ENCODE data around the gene UBE3C.
A peak's percentile ranks its signal among the peaks of the same experiment; 100 is the strongest.
"Not testable (repeated sequence)": the region's sequence is repeated elsewhere in the genome, so short reads cannot be mapped to it uniquely, and the experiment has no call there.

Gene UBE3C

GRCh38 chr7:157138424-157139110 is at the start of gene UBE3C:
Gene UBE3C (plus strand): TSS chr7:157138926. CDS start chr7:157139273, 347 bp downstream.
- DNase-seq: peak; percentile 96

GRCh38 chr7:157089100-157089610 is 49.6 kb upstream of the UBE3C start:
- DNase-seq: no peak

- no peak for DNase-seq
These were observed 48.1 kb upstream of the UBE3C start for GRCh38 chr7:157090485-157091165.

GRCh38 chr7:157096286-157097055 is 42.3 kb upstream of the UBE3C start:
- DNase-seq: no peak

- no peak for DNase-seq
These were observed 41.7 kb upstream of the UBE3C start for GRCh38 chr7:157097056-157097329.

GRCh38 chr7:157097569-157097968 is 41.2 kb upstream of the UBE3C start:
- no peak for DNase-seq

GRCh38 chr7:157100005-157100404 is 38.7 kb upstream of the UBE3C start:
- DNase-seq: not testable (repeated sequence)

GRCh38 chr7:157103641-157104040 is 35.1 kb upstream of the UBE3C start:
- not testable (repeated sequence) for DNase-seq

GRCh38 chr7:157111311-157111710 is 27.4 kb upstream of the UBE3C start:
- no peak for DNase-seq

GRCh38 chr7:157112706-157113105 is 26.0 kb upstream of the UBE3C start:
- no peak for DNase-seq

GRCh38 chr7:157113607-157114006 is 25.1 kb upstream of the UBE3C start:
- DNase-seq: no peak

GRCh38 chr7:157116762-157117161 is 22.0 kb upstream of the UBE3C start:
- DNase-seq: no peak

- DNase-seq: no peak
These were observed 20.9 kb upstream of the UBE3C start for GRCh38 chr7:157117796-157118195.

- no peak for DNase-seq
These were observed 18.5 kb upstream of the UBE3C start for GRCh38 chr7:157120181-157120580.

- no peak for DNase-seq
These were observed 17.5 kb upstream of the UBE3C start for GRCh38 chr7:157121184-157121715.

- no peak for DNase-seq
These were observed 15.8 kb upstream of the UBE3C start for GRCh38 chr7:157122800-157123495.

GRCh38 chr7:157124690-157125089 is 14.0 kb upstream of the UBE3C start:
- no peak for DNase-seq

GRCh38 chr7:157125376-157126223 is 13.1 kb upstream of the UBE3C start:
- no peak for DNase-seq

- no peak for DNase-seq
These were observed 11.8 kb upstream of the UBE3C start for GRCh38 chr7:157126921-157127320.

- DNase-seq: no peak
These were observed 9.5 kb upstream of the UBE3C start for GRCh38 chr7:157129200-157129599.

GRCh38 chr7:157129907-157130460 is 8.7 kb upstream of the UBE3C start:
- DNase-seq: no peak

GRCh38 chr7:157130849-157131248 is 7.9 kb upstream of the UBE3C start:
- DNase-seq: not testable (repeated sequence)
